HEK293 (cell line): Measurements from ENCODE around the gene DYNLT2B.

Source experiments
- CTCF ChIA-PET: fragments of 350-600 bp; formaldehyde crosslinking; extraction: SDS; loops from one replicate; lab custom pipeline; 2021; ENCODE audit warnings: antibody characterized with exemption; lab: Yijun Ruan, JAX
- POLR2A ChIA-PET: fragments of 300-600 bp; formaldehyde crosslinking; extraction: SDS; loops from one replicate; lab custom pipeline; 2020; ENCODE audit warnings: antibody characterized with exemption, inconsistent platforms; lab: Yijun Ruan, JAX
- H3K27ac ChIP-seq: fragments of 200-500 bp; sonication (Bioruptor generic); 2 replicates; pipeline ENCODE4 v1.5.1; 2014; ENCODE audit warnings: low read depth, low read length, control low read depth, inconsistent platforms; ENCODE audit errors: extremely low read depth
- H3K36me3 ChIP-seq, 2 experiments: fragments of 200-500 bp in 1 of 2; sonication (Bioruptor generic) in 1 of 2; 1 replicate in 1 of 2; 2 replicates in 1 of 2; pipeline ENCODE4 v1.5.1; 2014 to 2017; ENCODE audit warnings: inconsistent platforms in 2 of 2, low read length in 2 of 2; ENCODE audit not compliant: control insufficient read depth in 2 of 2, insufficient read depth in 1 of 2
- H3K4me1 ChIP-seq: fragments of 200-500 bp; sonication (Bioruptor generic); 2 replicates; pipeline ENCODE4 v1.5.1; 2014; ENCODE audit warnings: mild to moderate bottlenecking, low read length, inconsistent platforms; ENCODE audit not compliant: control insufficient read depth, insufficient read depth
- H3K4me3 ChIP-seq: 2 replicates; pipeline ENCODE4 v1.5.1; 2011; ENCODE audit warnings: low read depth, mild to moderate bottlenecking, control low read depth, low read length, moderate library complexity
- H3K9me3 ChIP-seq: fragments of 200-500 bp; sonication (Bioruptor generic); 2 replicates; pipeline ENCODE4 v1.5.1; 2014; ENCODE audit warnings: low read depth, low read length, inconsistent platforms; ENCODE audit not compliant: control insufficient read depth, insufficient read depth
- IKZF3 ChIP-seq: fragments of 450-650 bp; IDR thresholded peaks from 2 replicates; pipeline ENCODE4 v1.5.0; 2018; ENCODE audit warnings: missing biosample characterization, mild to moderate bottlenecking, missing genetic modification characterization, moderate library complexity
- SP3 ChIP-seq: fragments of 450-650 bp; formaldehyde crosslinking; IDR thresholded peaks from 2 replicates; pipeline ENCODE4 v1.5.1; 2016; ENCODE audit warnings: missing biosample characterization, missing genetic modification characterization
- ZBTB1 ChIP-seq: fragments of 450-650 bp; formaldehyde crosslinking; IDR thresholded peaks from 2 replicates; pipeline ENCODE4 v1.5.1; 2016; ENCODE audit warnings: missing biosample characterization, missing genetic modification characterization
- ZBTB17 ChIP-seq: fragments of 450-650 bp; formaldehyde crosslinking; IDR thresholded peaks from 2 replicates; pipeline ENCODE4 v1.5.1; 2016; ENCODE audit warnings: missing biosample characterization, missing genetic modification characterization
- ZBTB48 ChIP-seq: fragments of 450-650 bp; formaldehyde crosslinking; IDR thresholded peaks from 2 replicates; pipeline ENCODE4 v1.5.1; 2016; ENCODE audit warnings: missing biosample characterization, missing genetic modification characterization
- ZEB2 ChIP-seq: fragments of 450-650 bp; formaldehyde crosslinking; IDR thresholded peaks from 2 replicates; pipeline ENCODE4 v1.5.1; 2016; ENCODE audit warnings: missing biosample characterization, missing genetic modification characterization
- ZFHX2 ChIP-seq: fragments of 450-650 bp; formaldehyde crosslinking; conservative IDR thresholded peaks from 2 replicates; pipeline ENCODE4 v1.5.1; 2016; ENCODE audit warnings: missing biosample characterization, missing genetic modification characterization
- ZFP41 ChIP-seq: fragments of 450-650 bp; formaldehyde crosslinking; IDR thresholded peaks from 2 replicates; pipeline ENCODE4 v1.5.1; 2016; ENCODE audit warnings: missing biosample characterization, missing genetic modification characterization, borderline replicate concordance
- ZNF350 ChIP-seq: fragments of 450-650 bp; formaldehyde crosslinking; IDR thresholded peaks from 2 replicates; pipeline ENCODE4 v1.5.0; 2017; ENCODE audit warnings: missing biosample characterization, mild to moderate bottlenecking, missing genetic modification characterization
- ZNF366 ChIP-seq: fragments of 450-650 bp; formaldehyde crosslinking; conservative IDR thresholded peaks from 2 replicates; pipeline ENCODE4 v1.5.1; 2016; ENCODE audit warnings: missing biosample characterization, missing genetic modification characterization
- ZNF433 ChIP-seq: fragments of 450-650 bp; formaldehyde crosslinking; IDR thresholded peaks from 2 replicates; pipeline ENCODE4 v1.5.1; 2016; ENCODE audit warnings: missing biosample characterization, missing genetic modification characterization, low read depth
- ZNF610 ChIP-seq: fragments of 450-650 bp; formaldehyde crosslinking; IDR thresholded peaks from 2 replicates; pipeline ENCODE4 v1.5.1; 2016; ENCODE audit warnings: missing biosample characterization, missing genetic modification characterization, borderline replicate concordance
- ZNF629 ChIP-seq: fragments of 450-650 bp; formaldehyde crosslinking; IDR thresholded peaks from 2 replicates; pipeline ENCODE4 v1.5.1; 2017; ENCODE audit warnings: missing biosample characterization, missing genetic modification characterization
- ZNF768 ChIP-seq: fragments of 450-650 bp; formaldehyde crosslinking; IDR thresholded peaks from 2 replicates; pipeline ENCODE4 v1.5.1; 2018; ENCODE audit warnings: missing biosample characterization, mild to moderate bottlenecking, missing genetic modification characterization
- TF ChIP-seq, protein P1 (sequence below): fragments of 450-650 bp; formaldehyde crosslinking; IDR thresholded peaks from 2 replicates; pipeline ENCODE4 v1.5.1; 2016; ENCODE audit warnings: missing biosample characterization, missing genetic modification characterization
- TF ChIP-seq, protein P2 (sequence below): fragments of 450-650 bp; formaldehyde crosslinking; IDR thresholded peaks from 2 replicates; pipeline ENCODE4 v1.5.1; 2016; ENCODE audit warnings: missing biosample characterization, missing genetic modification characterization, low read depth
- TF ChIP-seq, protein P3 (sequence below): fragments of 450-650 bp; formaldehyde crosslinking; optimal IDR thresholded peaks from 2 replicates; pipeline ENCODE3; 2016; ENCODE audit warnings: missing biosample characterization, mild to moderate bottlenecking, missing genetic modification characterization
- TF ChIP-seq, protein P4 (sequence below): fragments of 450-650 bp; formaldehyde crosslinking; IDR thresholded peaks from 2 replicates; pipeline ENCODE4 v1.5.1; 2017; ENCODE audit warnings: missing biosample characterization, missing genetic modification characterization
- TF ChIP-seq, protein P5 (sequence below): fragments of 450-650 bp; formaldehyde crosslinking; IDR thresholded peaks from 2 replicates; pipeline ENCODE4 v1.5.1; 2016; ENCODE audit warnings: missing biosample characterization, missing genetic modification characterization

Gene DYNLT2B

DNA sequence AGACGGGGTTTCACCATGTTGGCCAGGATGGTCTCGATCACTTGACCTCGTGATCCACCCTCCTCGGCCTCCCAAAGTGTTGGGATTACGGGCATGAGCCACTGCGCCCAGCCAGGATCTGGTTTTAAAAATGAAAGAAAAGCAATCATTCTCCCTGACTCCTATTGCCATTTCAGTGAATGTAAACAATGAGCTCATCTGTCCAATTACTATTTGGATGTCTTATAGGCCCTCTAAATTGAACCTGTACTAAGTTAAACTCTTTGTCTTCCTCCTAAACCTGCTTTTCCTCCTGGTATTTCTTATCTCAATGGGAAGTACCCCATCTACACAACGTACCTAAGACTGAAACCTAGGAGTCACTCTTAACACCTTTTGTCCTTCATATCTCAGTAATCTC lies 54.2 kb downstream of the DYNLT2B start:
- H3K4me3 ChIP-seq = no peak overlapping the region
- no peak overlapping the region for H3K27ac ChIP-seq
- H3K36me3 ChIP-seq = peaks cover 8 to 28% of the 10 kb centered on the region in 2 experiments; a peak in 2 of 3 replicates
- ChIA-PET CTCF (interaction anchor here (1.4 kb wide), 1 partner anchor 10 kb away, joined by 3 read pairs; no protein-coding TSS in a partner anchor), POLR2A (no interaction called here)
- no peak for TF ChIP-seq ZNF350 (tag by site-specific recombination)
- TF ChIP-seq, protein P1, sequence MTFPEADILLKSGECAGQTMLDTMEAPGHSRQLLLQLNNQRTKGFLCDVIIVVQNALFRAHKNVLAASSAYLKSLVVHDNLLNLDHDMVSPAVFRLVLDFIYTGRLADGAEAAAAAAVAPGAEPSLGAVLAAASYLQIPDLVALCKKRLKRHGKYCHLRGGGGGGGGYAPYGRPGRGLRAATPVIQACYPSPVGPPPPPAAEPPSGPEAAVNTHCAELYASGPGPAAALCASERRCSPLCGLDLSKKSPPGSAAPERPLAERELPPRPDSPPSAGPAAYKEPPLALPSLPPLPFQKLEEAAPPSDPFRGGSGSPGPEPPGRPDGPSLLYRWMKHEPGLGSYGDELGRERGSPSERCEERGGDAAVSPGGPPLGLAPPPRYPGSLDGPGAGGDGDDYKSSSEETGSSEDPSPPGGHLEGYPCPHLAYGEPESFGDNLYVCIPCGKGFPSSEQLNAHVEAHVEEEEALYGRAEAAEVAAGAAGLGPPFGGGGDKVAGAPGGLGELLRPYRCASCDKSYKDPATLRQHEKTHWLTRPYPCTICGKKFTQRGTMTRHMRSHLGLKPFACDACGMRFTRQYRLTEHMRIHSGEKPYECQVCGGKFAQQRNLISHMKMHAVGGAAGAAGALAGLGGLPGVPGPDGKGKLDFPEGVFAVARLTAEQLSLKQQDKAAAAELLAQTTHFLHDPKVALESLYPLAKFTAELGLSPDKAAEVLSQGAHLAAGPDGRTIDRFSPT (tag by site-specific recombination) = peak; percentile 10; the same call in 1 of the 2 replicates
- TF ChIP-seq ZBTB17 (tag by site-specific recombination) = no peak
- TF ChIP-seq ZNF366 (tag by site-specific recombination) = peak; percentile 55
- TF ChIP-seq ZBTB48 (tag by site-specific recombination) = no peak
- TF ChIP-seq ZNF768 = no peak
- no peak for TF ChIP-seq ZNF610 (tag by site-specific recombination)
- no peak for TF ChIP-seq SP3 (tag by site-specific recombination)
- TF ChIP-seq ZFP41 (tag by site-specific recombination) = no peak
- peak; percentile 27; the same call in 1 of the 2 replicates for TF ChIP-seq ZEB2 (tag by site-specific recombination)
- TF ChIP-seq, protein P2, sequence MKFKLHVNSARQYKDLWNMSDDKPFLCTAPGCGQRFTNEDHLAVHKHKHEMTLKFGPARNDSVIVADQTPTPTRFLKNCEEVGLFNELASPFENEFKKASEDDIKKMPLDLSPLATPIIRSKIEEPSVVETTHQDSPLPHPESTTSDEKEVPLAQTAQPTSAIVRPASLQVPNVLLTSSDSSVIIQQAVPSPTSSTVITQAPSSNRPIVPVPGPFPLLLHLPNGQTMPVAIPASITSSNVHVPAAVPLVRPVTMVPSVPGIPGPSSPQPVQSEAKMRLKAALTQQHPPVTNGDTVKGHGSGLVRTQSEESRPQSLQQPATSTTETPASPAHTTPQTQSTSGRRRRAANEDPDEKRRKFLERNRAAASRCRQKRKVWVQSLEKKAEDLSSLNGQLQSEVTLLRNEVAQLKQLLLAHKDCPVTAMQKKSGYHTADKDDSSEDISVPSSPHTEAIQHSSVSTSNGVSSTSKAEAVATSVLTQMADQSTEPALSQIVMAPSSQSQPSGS (tag by site-specific recombination) = peak; percentile 46; the same call in 1 of the 2 replicates
- TF ChIP-seq, protein P3, sequence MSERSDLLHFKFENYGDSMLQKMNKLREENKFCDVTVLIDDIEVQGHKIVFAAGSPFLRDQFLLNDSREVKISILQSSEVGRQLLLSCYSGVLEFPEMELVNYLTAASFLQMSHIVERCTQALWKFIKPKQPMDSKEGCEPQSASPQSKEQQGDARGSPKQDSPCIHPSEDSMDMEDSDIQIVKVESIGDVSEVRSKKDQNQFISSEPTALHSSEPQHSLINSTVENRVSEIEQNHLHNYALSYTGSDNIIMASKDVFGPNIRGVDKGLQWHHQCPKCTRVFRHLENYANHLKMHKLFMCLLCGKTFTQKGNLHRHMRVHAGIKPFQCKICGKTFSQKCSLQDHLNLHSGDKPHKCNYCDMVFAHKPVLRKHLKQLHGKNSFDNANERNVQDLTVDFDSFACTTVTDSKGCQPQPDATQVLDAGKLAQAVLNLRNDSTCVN (tag by site-specific recombination) = peak; percentile 10
- TF ChIP-seq ZNF433 (tag by site-specific recombination) = no peak
- TF ChIP-seq ZNF629 (tag by site-specific recombination) = peak; percentile 54; the same call in 1 of the 2 replicates
- TF ChIP-seq ZFHX2 (tag by site-specific recombination) = no peak
- TF ChIP-seq, protein P4, sequence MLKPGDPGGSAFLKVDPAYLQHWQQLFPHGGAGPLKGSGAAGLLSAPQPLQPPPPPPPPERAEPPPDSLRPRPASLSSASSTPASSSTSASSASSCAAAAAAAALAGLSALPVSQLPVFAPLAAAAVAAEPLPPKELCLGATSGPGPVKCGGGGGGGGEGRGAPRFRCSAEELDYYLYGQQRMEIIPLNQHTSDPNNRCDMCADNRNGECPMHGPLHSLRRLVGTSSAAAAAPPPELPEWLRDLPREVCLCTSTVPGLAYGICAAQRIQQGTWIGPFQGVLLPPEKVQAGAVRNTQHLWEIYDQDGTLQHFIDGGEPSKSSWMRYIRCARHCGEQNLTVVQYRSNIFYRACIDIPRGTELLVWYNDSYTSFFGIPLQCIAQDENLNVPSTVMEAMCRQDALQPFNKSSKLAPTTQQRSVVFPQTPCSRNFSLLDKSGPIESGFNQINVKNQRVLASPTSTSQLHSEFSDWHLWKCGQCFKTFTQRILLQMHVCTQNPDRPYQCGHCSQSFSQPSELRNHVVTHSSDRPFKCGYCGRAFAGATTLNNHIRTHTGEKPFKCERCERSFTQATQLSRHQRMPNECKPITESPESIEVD (tag by site-specific recombination) = peak; percentile 66
- no peak for TF ChIP-seq ZBTB1 (tag by site-specific recombination)
- TF ChIP-seq, protein P5, sequence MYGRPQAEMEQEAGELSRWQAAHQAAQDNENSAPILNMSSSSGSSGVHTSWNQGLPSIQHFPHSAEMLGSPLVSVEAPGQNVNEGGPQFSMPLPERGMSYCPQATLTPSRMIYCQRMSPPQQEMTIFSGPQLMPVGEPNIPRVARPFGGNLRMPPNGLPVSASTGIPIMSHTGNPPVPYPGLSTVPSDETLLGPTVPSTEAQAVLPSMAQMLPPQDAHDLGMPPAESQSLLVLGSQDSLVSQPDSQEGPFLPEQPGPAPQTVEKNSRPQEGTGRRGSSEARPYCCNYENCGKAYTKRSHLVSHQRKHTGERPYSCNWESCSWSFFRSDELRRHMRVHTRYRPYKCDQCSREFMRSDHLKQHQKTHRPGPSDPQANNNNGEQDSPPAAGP (tag by site-specific recombination) = no peak
- TF ChIP-seq IKZF3 = 0 out of 2 replicates have a peak, but pooled peaks have one; percentile 22
- H3K9me3 ChIP-seq = no peaks in the 10 kb centered on the region
- H3K4me1 ChIP-seq = no peaks in the 10 kb centered on the region
